ENCODE data around the gene TRABD. TPM values are rescaled to one million over a fixed set of nuclear protein-coding genes. Genes with fewer than 3 reads are reported as not detected.

Gene TRABD
- total RNA-seq, 1 donor from 2014 or later = 40.3 TPM

GRCh38 chr22:50248196-50249081 is 62.7 kb downstream of the TRABD start:
- TF ChIP-seq POLR2A (IDR thresholded peaks at IDR 0.05) = no peak
- TF ChIP-seq POLR2AphosphoS5 (IDR thresholded peaks at IDR 0.05; ENCODE audit: insufficient read depth in 1 of 2, low read depth in 1 of 2) = no peak
- TF ChIP-seq CTCF (IDR thresholded peaks at IDR 0.05) = no peak
- Histone ChIP-seq H3K27ac (no peak overlapping the region), H3K27me3 (no peaks in the 10 kb centered on the region), H3K9me3 (no peaks in the 10 kb centered on the region), H3K36me3 (peaks cover 0 to 10% of the 10 kb centered on the region in 2 donors), H3K4me3 (no peak overlapping the region), H3K4me1 (peaks cover 67% of the 10 kb centered on the region)
- intact Hi-C loops (cut with DNase I) = no loop called here
- DNase-seq (ENCODE audit: extremely low spot score in 2 of 2) = no peak

Other genes starting within 250 kb of the TRABD start
- 97.2 TPM for gene PIM3, start 225.1 kb upstream of the TRABD start, total RNA-seq
- not detected for gene IL17REL, start 173.1 kb upstream of the TRABD start, total RNA-seq
- not detected for gene TTLL8, start 127.6 kb upstream of the TRABD start, total RNA-seq
- 29.2 TPM for gene MLC1, start 100.5 kb upstream of the TRABD start, total RNA-seq
- gene MOV10L1, start 95.9 kb upstream of the TRABD start, total RNA-seq = 0.98 TPM
- 4.2 TPM for gene PANX2, start 15.2 kb upstream of the TRABD start, total RNA-seq
- gene SELENOO, start 15.1 kb downstream of the TRABD start, total RNA-seq = 39.0 TPM
- 45.4 TPM for gene TUBGCP6, start 59.1 kb downstream of the TRABD start, total RNA-seq
- gene HDAC10, start 65.4 kb downstream of the TRABD start, total RNA-seq = 29.2 TPM
- gene MAPK12, start 75.8 kb downstream of the TRABD start, total RNA-seq = 15.0 TPM
- gene MAPK11, start 84.5 kb downstream of the TRABD start, total RNA-seq = 7.4 TPM
- 180 TPM for gene PLXNB2, start 121.7 kb downstream of the TRABD start, total RNA-seq
- gene DENND6B, start 141.1 kb downstream of the TRABD start, total RNA-seq = 2.7 TPM
- 49.1 TPM for gene PPP6R2, start 157.4 kb downstream of the TRABD start, total RNA-seq

Data from vagina (tissue), 2 donors.